Panc1 (cell line): ENCODE data around the gene CLCN7. TPM values are rescaled to one million over a fixed set of nuclear protein-coding genes. Genes with fewer than 3 reads are reported as not detected.
"Not testable (repeated sequence)": the region's sequence is repeated elsewhere in the genome, so short reads cannot be mapped to it uniquely, and the experiment has no call there.

ENCODE experiments used
- ATAC-seq: fragments of 200-7000 bp; cut with Tn5 transposase; 2 replicates; pipeline ENCODE4 v1.9.1; 2020; ENCODE audit warnings: mild to moderate bottlenecking, moderate library complexity
- BruUV-seq: library from RNA; stranded (reverse); fragments of 400-500 nt; replicated peaks from 2 replicates; lab custom pipeline; 2021; lab: Mats Ljungman, UMichigan
- CTCF ChIA-PET: fragments of 300-600 bp; sonication (Branson Sonifier 250); formaldehyde crosslinking; loops from one replicate; lab custom pipeline; 2022; ENCODE audit warnings: antibody characterized with exemption; lab: Charles Lee
- POLR2A ChIA-PET: fragments of 300-600 bp; sonication (Branson Sonifier 250); formaldehyde crosslinking; loops from one replicate; lab custom pipeline; 2022; ENCODE audit warnings: antibody characterized with exemption; lab: Charles Lee
- DNase-seq: peaks from one replicate; pipeline ENCODE4 v3.0.0-alpha.2; 2010; ENCODE audit warnings: low read depth, low spot score
- H3K27ac ChIP-seq: 2 replicates; pipeline ENCODE4 v1.5.1; 2011; ENCODE audit warnings: mild to moderate bottlenecking, low read length, inconsistent platforms
- H3K27me3 ChIP-seq: fragments of 200-500 bp; sonication (Bioruptor generic); 2 replicates; pipeline ENCODE4 v1.6.0; 2014; ENCODE audit warnings: low read length, inconsistent platforms; ENCODE audit not compliant: control insufficient read depth, insufficient read depth
- H3K36me3 ChIP-seq: fragments of 200-500 bp; sonication (Bioruptor generic); 2 replicates; pipeline ENCODE4 v1.5.1; 2014; ENCODE audit warnings: inconsistent platforms, mild to moderate bottlenecking, low read length, moderate library complexity; ENCODE audit not compliant: control insufficient read depth, insufficient read depth
- H3K4me1 ChIP-seq: 2 replicates; pipeline ENCODE4 v1.5.1; 2011; ENCODE audit warnings: inconsistent platforms, mild to moderate bottlenecking, low read length, moderate library complexity; ENCODE audit not compliant: control insufficient read depth, insufficient read depth
- H3K4me3 ChIP-seq, 2 experiments: 2 replicates each; pipeline ENCODE4 v1.5.1; 2011 to 2012; ENCODE audit warnings: low read depth in 2 of 2, low read length in 2 of 2, mild to moderate bottlenecking in 2 of 2, inconsistent platforms in 1 of 2, moderate library complexity in 1 of 2
- H3K9me3 ChIP-seq: fragments of 200-500 bp; sonication (Bioruptor generic); 2 replicates; pipeline ENCODE4 v1.5.1; 2014; ENCODE audit warnings: low read depth, mild to moderate bottlenecking, inconsistent platforms, low read length, moderate library complexity; ENCODE audit not compliant: control insufficient read depth, insufficient read depth
- CTCF ChIP-seq: fragments of 450-650 bp; IDR thresholded peaks from 2 replicates; pipeline ENCODE4 v1.5.1; 2017; ENCODE audit warnings: mild to moderate bottlenecking
- POLR2AphosphoS5 ChIP-seq: IDR thresholded peaks from 2 replicates; pipeline ENCODE4 v1.6.1; 2012; ENCODE audit warnings: mild to moderate bottlenecking, low read depth, low read length, moderate library complexity
- REST ChIP-seq, 2 experiments: IDR thresholded peaks; 2 replicates each; pipeline ENCODE4 v1.6.1; 2011 to 2012; ENCODE audit warnings: low read depth in 2 of 2, control low read depth in 1 of 2, low read length in 1 of 2, mild to moderate bottlenecking in 1 of 2, moderate library complexity in 1 of 2; ENCODE audit not compliant: insufficient read depth in 1 of 2
- SIN3A ChIP-seq: IDR thresholded peaks from 2 replicates; pipeline ENCODE4 v1.6.1; 2012; ENCODE audit warnings: low read depth, mild to moderate bottlenecking, low read length, moderate library complexity, borderline replicate concordance; ENCODE audit not compliant: insufficient read depth
- TCF7L2 ChIP-seq: IDR thresholded peaks from 2 replicates; pipeline ENCODE4 v1.6.1; 2011; ENCODE audit warnings: mild to moderate bottlenecking, low read depth, low read length, inconsistent platforms
- in situ Hi-C: cut with HindIII; loops from 2 replicates; pipeline ENCODE4 v1.10.0; 2016; ENCODE audit warnings: low sequenced_read_pairs, low pct_unique_long_range_greater_than_20kb
- intact Hi-C: fragments of 100-400 bp; cut with micrococcal nuclease; formaldehyde crosslinking; loops from one replicate; pipeline ENCODE4 v1.10.0; 2022; ENCODE audit not compliant: unreplicated experiment
- total RNA-seq: library from RNA; stranded (reverse); gene quantifications from one replicate; pipeline ENCODE4 v1.2.1, GENCODE V29; 2021; ENCODE audit not compliant: unreplicated experiment

CLCN7 gene
- total RNA-seq, 1 experiment from 2014 or later: 179 TPM

GRCh38 chr16:1485847-1486496, 11.1 kb upstream of the CLCN7 start:
- intact Hi-C loops: no loop called here
- no peaks in the 10 kb centered on the region for H3K9me3 ChIP-seq
- H3K4me1 ChIP-seq: no peaks in the 10 kb centered on the region
- no peaks in the 10 kb centered on the region for H3K36me3 ChIP-seq
- H3K27me3 ChIP-seq: no peaks in the 10 kb centered on the region
- H3K27ac ChIP-seq: no peak overlapping the region
- TF ChIP-seq CTCF (no peak), TCF7L2 (no peak), POLR2AphosphoS5 (no peak), SIN3A (no peak), REST (IDR thresholded peaks at IDR 0.05; ENCODE audit: insufficient read depth in 1 of 2, low read depth in 2 of 2, low read length in 1 of 2) (no peak)
- ChIA-PET POLR2A (no interaction called here), CTCF (no interaction called here)
- in situ Hi-C loops: no loop called here
- DNase-seq: no peak
- H3K4me3 ChIP-seq: no peak overlapping the region
- ATAC-seq: no peak
- no TSS peak for BruUV-seq

DNA sequence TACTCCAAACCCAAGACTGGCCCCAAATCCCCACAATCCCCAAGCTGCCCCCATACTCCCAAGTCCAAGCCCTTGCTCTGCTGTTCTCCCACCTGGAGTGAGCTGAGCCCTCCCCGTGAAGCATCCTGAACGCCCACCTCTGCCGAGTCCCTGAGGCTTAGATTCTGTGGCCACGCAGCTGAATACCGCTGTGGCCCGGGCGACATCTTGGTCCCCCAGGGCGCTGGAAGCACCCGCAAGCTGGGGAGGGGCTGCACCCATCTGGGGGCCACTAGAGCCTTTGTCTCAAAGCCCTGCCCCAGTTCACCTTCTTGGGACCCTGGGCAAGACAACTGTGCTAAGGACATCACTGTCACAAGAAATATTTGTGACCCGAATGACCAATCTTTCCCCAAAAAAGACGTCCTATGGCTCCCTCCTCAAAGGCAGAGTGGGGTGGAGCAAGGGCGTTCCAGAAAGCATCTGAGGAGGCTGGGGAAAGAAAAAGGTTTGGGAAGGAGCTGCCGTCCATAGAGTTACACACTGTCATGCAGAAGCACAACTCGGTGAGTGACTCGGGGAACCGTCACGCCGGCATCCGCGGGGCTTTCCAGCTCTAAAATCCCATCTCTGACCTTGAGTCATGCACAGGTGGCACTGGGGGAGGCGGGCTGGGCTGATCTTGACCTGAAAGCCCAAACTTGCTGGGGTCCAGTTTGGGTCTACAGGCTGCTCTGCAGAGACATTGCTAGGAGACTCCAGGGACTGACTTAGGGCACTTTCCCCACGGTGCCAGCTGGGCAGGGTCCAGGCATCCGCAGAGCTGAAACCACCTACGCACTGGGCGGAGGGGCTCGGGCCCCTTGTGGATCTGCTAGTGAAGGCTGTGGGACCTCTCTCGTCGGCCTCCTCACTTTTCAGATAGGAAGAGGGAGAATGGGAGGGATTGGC, 7.3 kb upstream of the CLCN7 start:
- Histone ChIP-seq H3K27me3 (no peaks in the 10 kb centered on the region), H3K9me3 (no peaks in the 10 kb centered on the region), H3K36me3 (no peaks in the 10 kb centered on the region), H3K4me1 (no peaks in the 10 kb centered on the region), H3K27ac (no peak overlapping the region), H3K4me3 (no peak overlapping the region)
- ATAC-seq (no peak), DNase-seq (no peak)
- ChIA-PET CTCF (no interaction called here), POLR2A (interaction anchor here (0.5 to 0.6 kb wide), 2 partner anchors 25 to 57 kb away, joined by 4 to 11 read pairs; no protein-coding TSS in a partner anchor)
- BruUV-seq: no TSS peak
- intact Hi-C loops (no loop called here), in situ Hi-C loops (no loop called here)
- no peak for TF ChIP-seq POLR2AphosphoS5

- H3K27ac ChIP-seq, H3K36me3 ChIP-seq, H3K27me3 ChIP-seq, H3K4me3 ChIP-seq, ATAC-seq, CTCF ChIA-PET, DNase-seq, intact Hi-C loops, H3K4me1 ChIP-seq, BruUV-seq, H3K9me3 ChIP-seq, POLR2A ChIA-PET, in situ Hi-C loops: not testable (repeated sequence)
Measured at GRCh38 chr16:1478937-1479336, 4.1 kb upstream of the CLCN7 start.
